ENCODE measurements around the gene SLC41A1. TPM values are rescaled to one million over a fixed set of nuclear protein-coding genes. Genes with fewer than 3 reads are reported as not detected.

Gene SLC41A1
- total and polyA plus RNA-seq, 9 of the 15 experiments (the other 6 are each of a cell fraction or from before 2014, with no cell fraction given) = 4.1 to 29.3 (median 11.4) TPM

DNA sequence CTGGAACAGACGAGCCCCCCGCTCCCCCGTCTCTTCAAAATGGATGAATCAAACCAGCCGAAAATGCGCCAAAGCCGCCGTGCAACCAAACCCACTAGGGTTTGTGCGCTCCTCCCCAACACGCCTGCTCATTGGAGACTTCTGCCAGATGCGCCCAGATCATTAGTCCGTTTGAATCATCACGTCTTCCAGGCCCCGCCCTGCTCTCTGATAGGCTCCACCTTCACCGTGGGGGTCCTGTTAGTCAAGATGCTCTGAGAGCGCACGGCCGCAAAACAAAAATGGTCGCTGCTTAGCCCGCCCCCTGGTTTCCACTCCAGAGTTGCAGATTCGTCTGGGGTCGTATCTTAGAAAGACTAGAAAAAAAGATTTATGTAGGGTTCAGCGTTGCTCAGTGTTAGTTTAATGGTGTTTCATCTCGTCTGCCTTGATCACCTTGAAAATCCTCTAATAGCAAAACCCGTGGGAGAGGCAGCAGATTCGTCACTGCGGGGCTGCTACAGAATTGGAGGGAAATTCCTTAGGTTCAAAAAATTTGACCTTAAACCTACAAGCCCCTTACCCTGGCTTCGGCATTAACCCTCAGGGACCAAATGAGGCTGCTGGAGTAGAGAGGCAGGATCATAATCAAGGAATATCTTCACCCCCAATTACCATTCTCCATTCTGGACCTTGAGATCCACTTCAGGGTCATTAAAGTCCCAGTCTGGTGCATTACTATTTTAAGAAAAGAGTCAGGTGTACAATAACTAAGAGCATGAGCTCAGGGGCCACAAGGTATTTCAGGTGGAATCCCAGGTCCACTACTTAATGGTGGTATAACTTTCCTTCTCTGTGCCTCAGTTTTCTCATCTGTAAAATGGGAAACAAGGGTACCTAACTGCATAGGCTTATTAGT lies 62.6 kb downstream of the SLC41A1 start, which contains the start of gene NUCKS1 (continued):
- TF ChIP-seq ZBTB40 (IDR thresholded peaks at IDR 0.05) = peak; percentile 77
- TF ChIP-seq ZBTB40 (CRISPR knock-in tag; IDR thresholded peaks at IDR 0.05) = no peak
- peak; percentile 30; the same call in 1 of the 2 replicates for TF ChIP-seq HES1 (IDR thresholded peaks at IDR 0.05; ENCODE audit: low read depth)

Measured in K562 (cell line).